ENCODE data around the gene CAND1. TPM values are rescaled to one million over a fixed set of nuclear protein-coding genes. Genes with fewer than 3 reads are reported as not detected.

The CAND1 gene
- total RNA-seq, 1 experiment from 2014 or later = 190 TPM

DNA sequence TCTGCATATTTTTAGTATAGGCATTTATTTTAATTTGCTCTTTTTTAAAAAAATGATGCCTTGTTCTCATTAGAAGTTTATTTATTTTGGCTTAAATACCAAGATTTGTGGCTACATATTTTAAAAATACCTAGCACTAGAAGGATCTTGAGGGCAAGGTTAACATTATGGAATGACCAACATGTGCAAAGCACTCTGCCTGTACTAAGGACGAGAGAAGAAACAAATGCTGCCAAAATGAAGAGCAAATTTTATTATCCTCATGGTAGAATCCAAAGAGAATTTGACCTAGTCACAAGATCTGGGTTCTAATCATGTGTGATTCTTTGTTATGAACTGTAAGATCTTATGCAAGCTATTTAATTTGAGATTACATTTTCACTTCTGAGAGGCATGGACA lies 2.8 kb downstream of the CAND1 start:
- H3K9me3 ChIP-seq (ENCODE audit: control insufficient read depth, insufficient read depth, low read depth, low read length) = no peaks in the 10 kb centered on the region
- ChIA-PET CTCF (no interaction called here), POLR2A (no interaction called here)
- BruUV-seq (replicated peaks) = no TSS peak
- DNase-seq (ENCODE audit: low read depth, low spot score) = no peak
- no peak for ATAC-seq
- in situ Hi-C loops (cut with HindIII; ENCODE audit: low pct_unique_long_range_greater_than_20kb, low sequenced_read_pairs) (no loop called here), intact Hi-C loops (cut with micrococcal nuclease; ENCODE audit: unreplicated experiment) (no loop called here)
- no peak for TF ChIP-seq POLR2AphosphoS5 (IDR thresholded peaks at IDR 0.05; ENCODE audit: low read depth, low read length)
- no peak for TF ChIP-seq TCF7L2 (IDR thresholded peaks at IDR 0.05; ENCODE audit: low read depth, low read length)
- no peak for TF ChIP-seq SIN3A (IDR thresholded peaks at IDR 0.05; ENCODE audit: borderline replicate concordance, insufficient read depth, low read depth, low read length)
- TF ChIP-seq, protein P1, sequence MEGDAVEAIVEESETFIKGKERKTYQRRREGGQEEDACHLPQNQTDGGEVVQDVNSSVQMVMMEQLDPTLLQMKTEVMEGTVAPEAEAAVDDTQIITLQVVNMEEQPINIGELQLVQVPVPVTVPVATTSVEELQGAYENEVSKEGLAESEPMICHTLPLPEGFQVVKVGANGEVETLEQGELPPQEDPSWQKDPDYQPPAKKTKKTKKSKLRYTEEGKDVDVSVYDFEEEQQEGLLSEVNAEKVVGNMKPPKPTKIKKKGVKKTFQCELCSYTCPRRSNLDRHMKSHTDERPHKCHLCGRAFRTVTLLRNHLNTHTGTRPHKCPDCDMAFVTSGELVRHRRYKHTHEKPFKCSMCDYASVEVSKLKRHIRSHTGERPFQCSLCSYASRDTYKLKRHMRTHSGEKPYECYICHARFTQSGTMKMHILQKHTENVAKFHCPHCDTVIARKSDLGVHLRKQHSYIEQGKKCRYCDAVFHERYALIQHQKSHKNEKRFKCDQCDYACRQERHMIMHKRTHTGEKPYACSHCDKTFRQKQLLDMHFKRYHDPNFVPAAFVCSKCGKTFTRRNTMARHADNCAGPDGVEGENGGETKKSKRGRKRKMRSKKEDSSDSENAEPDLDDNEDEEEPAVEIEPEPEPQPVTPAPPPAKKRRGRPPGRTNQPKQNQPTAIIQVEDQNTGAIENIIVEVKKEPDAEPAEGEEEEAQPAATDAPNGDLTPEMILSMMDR (IDR thresholded peaks at IDR 0.05) = no peak
- TF ChIP-seq, protein P2, sequence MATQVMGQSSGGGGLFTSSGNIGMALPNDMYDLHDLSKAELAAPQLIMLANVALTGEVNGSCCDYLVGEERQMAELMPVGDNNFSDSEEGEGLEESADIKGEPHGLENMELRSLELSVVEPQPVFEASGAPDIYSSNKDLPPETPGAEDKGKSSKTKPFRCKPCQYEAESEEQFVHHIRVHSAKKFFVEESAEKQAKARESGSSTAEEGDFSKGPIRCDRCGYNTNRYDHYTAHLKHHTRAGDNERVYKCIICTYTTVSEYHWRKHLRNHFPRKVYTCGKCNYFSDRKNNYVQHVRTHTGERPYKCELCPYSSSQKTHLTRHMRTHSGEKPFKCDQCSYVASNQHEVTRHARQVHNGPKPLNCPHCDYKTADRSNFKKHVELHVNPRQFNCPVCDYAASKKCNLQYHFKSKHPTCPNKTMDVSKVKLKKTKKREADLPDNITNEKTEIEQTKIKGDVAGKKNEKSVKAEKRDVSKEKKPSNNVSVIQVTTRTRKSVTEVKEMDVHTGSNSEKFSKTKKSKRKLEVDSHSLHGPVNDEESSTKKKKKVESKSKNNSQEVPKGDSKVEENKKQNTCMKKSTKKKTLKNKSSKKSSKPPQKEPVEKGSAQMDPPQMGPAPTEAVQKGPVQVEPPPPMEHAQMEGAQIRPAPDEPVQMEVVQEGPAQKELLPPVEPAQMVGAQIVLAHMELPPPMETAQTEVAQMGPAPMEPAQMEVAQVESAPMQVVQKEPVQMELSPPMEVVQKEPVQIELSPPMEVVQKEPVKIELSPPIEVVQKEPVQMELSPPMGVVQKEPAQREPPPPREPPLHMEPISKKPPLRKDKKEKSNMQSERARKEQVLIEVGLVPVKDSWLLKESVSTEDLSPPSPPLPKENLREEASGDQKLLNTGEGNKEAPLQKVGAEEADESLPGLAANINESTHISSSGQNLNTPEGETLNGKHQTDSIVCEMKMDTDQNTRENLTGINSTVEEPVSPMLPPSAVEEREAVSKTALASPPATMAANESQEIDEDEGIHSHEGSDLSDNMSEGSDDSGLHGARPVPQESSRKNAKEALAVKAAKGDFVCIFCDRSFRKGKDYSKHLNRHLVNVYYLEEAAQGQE (IDR thresholded peaks at IDR 0.05; ENCODE audit: insufficient read depth in 1 of 2, low read depth in 2 of 2, low read length in 1 of 2) = no peak
- peaks cover 46% of the 10 kb centered on the region for H3K4me1 ChIP-seq (ENCODE audit: control insufficient read depth, insufficient read depth, low read length)
- 0 out of 2 replicates have a peak overlapping the region, but pooled peaks have one; percentile 18 for H3K27ac ChIP-seq (ENCODE audit: low read length)
- no peaks in the 10 kb centered on the region for H3K27me3 ChIP-seq (ENCODE audit: control insufficient read depth, insufficient read depth, low read length)
- peak overlapping the region in 1 of 2 experiments; percentile 92; a peak in 2 of 4 replicates for H3K4me3 ChIP-seq (ENCODE audit: low read depth in 2 of 2, low read length in 2 of 2)
- peaks cover 6% of the 10 kb centered on the region; the same call in 1 of the 2 replicates for H3K36me3 ChIP-seq (ENCODE audit: control insufficient read depth, insufficient read depth, low read length)

DNA sequence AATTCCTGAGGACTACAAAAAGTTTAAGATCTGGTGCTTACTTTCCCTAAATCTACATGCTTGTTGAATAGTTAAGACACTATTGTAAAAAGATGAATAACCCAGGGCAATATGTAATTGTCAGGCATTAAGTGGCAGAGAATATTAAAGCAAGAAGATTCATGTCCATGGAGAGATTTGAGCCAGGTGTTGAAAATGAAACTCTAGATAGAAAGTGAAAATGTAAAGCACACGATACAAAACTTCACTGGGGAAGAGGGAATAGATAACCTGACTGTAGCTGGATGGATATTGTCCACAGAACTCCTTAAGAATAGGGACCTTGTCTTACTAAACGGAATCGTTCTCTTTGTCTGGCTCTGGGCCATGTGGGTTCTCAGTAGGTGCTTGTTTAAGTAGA lies 5.0 kb downstream of the CAND1 start:
- intact Hi-C loops (cut with micrococcal nuclease; ENCODE audit: unreplicated experiment) = no loop called here
- no TSS peak for BruUV-seq (replicated peaks)
- H3K27ac ChIP-seq (ENCODE audit: low read length) = 0 out of 2 replicates have a peak overlapping the region, but pooled peaks have one; percentile 1

More for the DNA sequence above, 5.0 kb downstream of the CAND1 start:
- DNase-seq (ENCODE audit: low read depth, low spot score) (no peak), ATAC-seq (no peak)
- H3K36me3 ChIP-seq (ENCODE audit: control insufficient read depth, insufficient read depth, low read length) = peaks cover 6% of the 10 kb centered on the region; the same call in 1 of the 2 replicates
- peaks cover 42% of the 10 kb centered on the region for H3K4me1 ChIP-seq (ENCODE audit: control insufficient read depth, insufficient read depth, low read length)
- in situ Hi-C loops (cut with HindIII; ENCODE audit: low pct_unique_long_range_greater_than_20kb, low sequenced_read_pairs) = no loop called here
- no peaks in the 10 kb centered on the region for H3K27me3 ChIP-seq (ENCODE audit: control insufficient read depth, insufficient read depth, low read length)
- CTCF ChIA-PET = no interaction called here
- no peaks in the 10 kb centered on the region for H3K9me3 ChIP-seq (ENCODE audit: control insufficient read depth, insufficient read depth, low read depth, low read length)
- H3K4me3 ChIP-seq (ENCODE audit: low read depth in 2 of 2, low read length in 2 of 2) = no peak overlapping the region
- POLR2A ChIA-PET = interaction anchor here (0.7 kb wide), 1 partner anchor 50 kb away, joined by 3 read pairs; no protein-coding TSS in a partner anchor
- no peak for TF ChIP-seq SIN3A (IDR thresholded peaks at IDR 0.05; ENCODE audit: borderline replicate concordance, insufficient read depth, low read depth, low read length)
- TF ChIP-seq, protein P1 (IDR thresholded peaks at IDR 0.05) = no peak
- TF ChIP-seq POLR2AphosphoS5 (IDR thresholded peaks at IDR 0.05; ENCODE audit: low read depth, low read length) = no peak
- TF ChIP-seq, protein P2 (IDR thresholded peaks at IDR 0.05; ENCODE audit: insufficient read depth in 1 of 2, low read depth in 2 of 2, low read length in 1 of 2) = no peak
- no peak for TF ChIP-seq TCF7L2 (IDR thresholded peaks at IDR 0.05; ENCODE audit: low read depth, low read length)
